Endothelial cell of umbilical vein (primary cell): ENCODE measurements around the gene MAPT.

Experiments
- JUN ChIP-seq: IDR thresholded peaks from 2 replicates; pipeline ENCODE4 v1.6.1; 2011; ENCODE audit warnings: borderline replicate concordance, low read depth; ENCODE audit not compliant: insufficient read length, insufficient read depth
- POLR2AphosphoS5 ChIP-seq: IDR thresholded peaks from 2 replicates; pipeline ENCODE4 v1.6.1; 2012; ENCODE audit warnings: low read depth, mild to moderate bottlenecking, control low read depth, low read length, moderate library complexity; ENCODE audit not compliant: insufficient read depth

GRCh38 chr17:45946841-45947256 lies 52.5 kb downstream of the MAPT start:
- no peak for TF ChIP-seq JUN
- no peak for TF ChIP-seq POLR2AphosphoS5
